ENCODE results near the gene AGAP1. TPM values are rescaled to one million over a fixed set of nuclear protein-coding genes. Genes with fewer than 3 reads are reported as not detected.
"Not testable (repeated sequence)": the region's sequence is repeated elsewhere in the genome, so short reads cannot be mapped to it uniquely, and the experiment has no call there.

The AGAP1 gene
- total and polyA plus RNA-seq, 4 donors = 36.1 to 79.4 (median 52.6) TPM

- H3K27ac ChIP-seq (ENCODE audit: low read depth, low read length) = no peak overlapping the region
Measured at GRCh38 chr2:236085211-236085610, 591.4 kb downstream of the AGAP1 start.

DNA sequence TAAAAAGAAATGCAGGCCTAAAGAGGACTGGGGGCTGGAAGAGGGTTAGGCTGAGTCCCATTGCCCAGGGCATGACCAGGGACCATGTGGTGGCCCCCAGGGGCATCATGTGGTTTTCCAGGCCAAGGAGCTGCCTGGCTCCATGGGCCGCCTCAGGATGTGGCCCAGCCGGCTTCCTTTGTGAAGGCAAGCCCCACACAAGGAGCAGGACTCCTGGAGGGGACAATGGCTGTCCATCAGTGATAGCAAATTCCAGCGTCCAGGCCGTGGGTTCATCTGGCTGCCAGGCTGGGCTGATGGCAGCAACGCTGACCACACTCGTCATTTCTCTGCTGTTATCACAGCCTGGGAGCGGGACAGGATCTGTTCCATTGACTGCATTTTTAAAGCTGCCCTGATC lies 591.8 kb downstream of the AGAP1 start:
- H3K27ac ChIP-seq (ENCODE audit: low read depth, low read length) = no peak overlapping the region
- H3K4me3 ChIP-seq (ENCODE audit: low read depth, low read length) = no peak overlapping the region
- no peak for DNase-seq (ENCODE audit: low read depth in 4 of 6, low spot score in 6 of 6)
- 59% methylated on average over 7 of the region's 7 CpGs for WGBS (ENCODE audit: insufficient coverage)
- H3K27me3 ChIP-seq (ENCODE audit: control insufficient read depth, insufficient read depth, low read length) = no peaks in the 10 kb centered on the region
- peaks cover 5% of the 10 kb centered on the region for H3K36me3 ChIP-seq (ENCODE audit: control insufficient read depth, insufficient read depth, low read length)
- H3K9me3 ChIP-seq (ENCODE audit: control insufficient read depth, insufficient read depth, low read length) = no peaks in the 10 kb centered on the region
- H3K4me1 ChIP-seq (ENCODE audit: control insufficient read depth, insufficient read depth, low read length) = peaks cover 28% of the 10 kb centered on the region

More at GRCh38 chr2:236085211-236085610, 591.4 kb downstream of the AGAP1 start:
- no peak for DNase-seq (ENCODE audit: low read depth in 4 of 6, low spot score in 6 of 6)
- Histone ChIP-seq H3K4me3 (ENCODE audit: low read depth, low read length) (no peak overlapping the region), H3K27me3 (ENCODE audit: control insufficient read depth, insufficient read depth, low read length) (no peaks in the 10 kb centered on the region), H3K9me3 (ENCODE audit: control insufficient read depth, insufficient read depth, low read length) (no peaks in the 10 kb centered on the region), H3K36me3 (ENCODE audit: control insufficient read depth, insufficient read depth, low read length) (peaks cover 5% of the 10 kb centered on the region), H3K4me1 (ENCODE audit: control insufficient read depth, insufficient read depth, low read length) (peaks cover 28% of the 10 kb centered on the region)
- WGBS (ENCODE audit: insufficient coverage) = no CpG with 5 or more reads among the region's 2 CpGs

GRCh38 chr2:236086403-236086970 lies 592.6 kb downstream of the AGAP1 start:
- peaks cover 28% of the 10 kb centered on the region for H3K4me1 ChIP-seq (ENCODE audit: control insufficient read depth, insufficient read depth, low read length)

GRCh38 chr2:236086971-236087465 lies 593.2 kb downstream of the AGAP1 start:
- no peaks in the 10 kb centered on the region for H3K9me3 ChIP-seq (ENCODE audit: control insufficient read depth, insufficient read depth, low read length)
- no peak overlapping the region for H3K4me3 ChIP-seq (ENCODE audit: low read depth, low read length)
- H3K27ac ChIP-seq (ENCODE audit: low read depth, low read length) = no peak overlapping the region
- WGBS (ENCODE audit: insufficient coverage) = 17% methylated on average over 2 of the region's 8 CpGs
- peaks cover 28% of the 10 kb centered on the region for H3K4me1 ChIP-seq (ENCODE audit: control insufficient read depth, insufficient read depth, low read length)
- peaks cover 5% of the 10 kb centered on the region for H3K36me3 ChIP-seq (ENCODE audit: control insufficient read depth, insufficient read depth, low read length)
- H3K27me3 ChIP-seq (ENCODE audit: control insufficient read depth, insufficient read depth, low read length) = no peaks in the 10 kb centered on the region
- peak in 2 of 6 donors; percentile 34 to 63 for DNase-seq (ENCODE audit: low read depth in 4 of 6, low spot score in 6 of 6)

More at GRCh38 chr2:236086403-236086970, 592.6 kb downstream of the AGAP1 start:
- Histone ChIP-seq H3K9me3 (ENCODE audit: control insufficient read depth, insufficient read depth, low read length) (no peaks in the 10 kb centered on the region), H3K27ac (ENCODE audit: low read depth, low read length) (no peak overlapping the region), H3K36me3 (ENCODE audit: control insufficient read depth, insufficient read depth, low read length) (peaks cover 5% of the 10 kb centered on the region), H3K4me3 (ENCODE audit: low read depth, low read length) (no peak overlapping the region), H3K27me3 (ENCODE audit: control insufficient read depth, insufficient read depth, low read length) (no peaks in the 10 kb centered on the region)
- WGBS (ENCODE audit: insufficient coverage) = 80% methylated on average over 1 of the region's 6 CpGs
- DNase-seq (ENCODE audit: low read depth in 4 of 6, low spot score in 6 of 6) = no peak

- Histone ChIP-seq H3K27me3 (ENCODE audit: control insufficient read depth, insufficient read depth, low read length) (no peaks in the 10 kb centered on the region), H3K4me1 (ENCODE audit: control insufficient read depth, insufficient read depth, low read length) (peaks cover 28% of the 10 kb centered on the region), H3K27ac (ENCODE audit: low read depth, low read length) (no peak overlapping the region), H3K36me3 (ENCODE audit: control insufficient read depth, insufficient read depth, low read length) (peaks cover 5% of the 10 kb centered on the region), H3K4me3 (ENCODE audit: low read depth, low read length) (no peak overlapping the region), H3K9me3 (ENCODE audit: control insufficient read depth, insufficient read depth, low read length) (no peaks in the 10 kb centered on the region)
- no peak for DNase-seq (ENCODE audit: low read depth in 4 of 6, low spot score in 6 of 6)
- WGBS (ENCODE audit: insufficient coverage) = 80% methylated on average over 1 of the region's 8 CpGs
Measured at GRCh38 chr2:236088368-236089057, 594.7 kb downstream of the AGAP1 start.

DNA sequence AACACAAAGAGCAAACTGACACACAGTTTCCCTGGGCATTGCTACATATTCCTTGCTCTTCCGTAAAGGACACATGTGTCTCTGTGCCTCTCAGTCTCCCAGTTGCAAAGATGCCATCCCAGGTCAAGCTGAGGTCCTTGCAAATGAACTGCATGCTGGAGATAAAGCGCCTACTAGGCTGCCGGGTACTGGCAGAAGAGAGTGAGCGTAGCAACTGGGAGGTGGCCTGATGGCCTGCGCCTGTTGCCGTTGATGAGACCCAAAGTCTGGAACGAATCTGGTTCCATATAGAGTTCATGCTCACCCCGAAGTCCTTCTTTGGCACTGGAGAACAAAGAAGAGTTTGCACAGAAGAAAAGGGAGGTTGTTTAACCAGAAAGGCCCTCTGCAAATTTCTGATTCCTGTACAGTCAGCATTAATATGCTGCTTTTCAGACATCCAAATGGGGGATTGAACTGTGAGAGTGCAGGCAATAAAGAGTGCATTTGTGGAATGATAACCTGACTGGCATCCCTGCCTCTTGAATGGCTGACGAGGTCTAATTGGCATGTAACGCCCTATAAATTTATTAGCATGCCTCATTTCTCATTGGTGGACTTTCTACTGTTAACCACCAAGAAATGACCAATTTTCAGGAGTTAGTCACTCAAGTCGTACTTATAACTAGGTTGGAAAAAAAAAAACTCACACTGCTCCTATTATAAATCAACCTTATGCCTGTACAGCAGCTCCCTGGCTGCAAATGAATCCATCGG lies 595.6 kb downstream of the AGAP1 start:
- WGBS (ENCODE audit: insufficient coverage) = 75% methylated on average over 8 of the region's 12 CpGs
- peaks cover 23% of the 10 kb centered on the region for H3K4me1 ChIP-seq (ENCODE audit: control insufficient read depth, insufficient read depth, low read length)
- no peak overlapping the region for H3K27ac ChIP-seq (ENCODE audit: low read depth, low read length)
- H3K9me3 ChIP-seq (ENCODE audit: control insufficient read depth, insufficient read depth, low read length) = no peaks in the 10 kb centered on the region
- H3K27me3 ChIP-seq (ENCODE audit: control insufficient read depth, insufficient read depth, low read length) = no peaks in the 10 kb centered on the region
- peaks cover 5% of the 10 kb centered on the region for H3K36me3 ChIP-seq (ENCODE audit: control insufficient read depth, insufficient read depth, low read length)
- no peak for DNase-seq (ENCODE audit: low read depth in 4 of 6, low spot score in 6 of 6)
- no peak overlapping the region for H3K4me3 ChIP-seq (ENCODE audit: low read depth, low read length)

DNA sequence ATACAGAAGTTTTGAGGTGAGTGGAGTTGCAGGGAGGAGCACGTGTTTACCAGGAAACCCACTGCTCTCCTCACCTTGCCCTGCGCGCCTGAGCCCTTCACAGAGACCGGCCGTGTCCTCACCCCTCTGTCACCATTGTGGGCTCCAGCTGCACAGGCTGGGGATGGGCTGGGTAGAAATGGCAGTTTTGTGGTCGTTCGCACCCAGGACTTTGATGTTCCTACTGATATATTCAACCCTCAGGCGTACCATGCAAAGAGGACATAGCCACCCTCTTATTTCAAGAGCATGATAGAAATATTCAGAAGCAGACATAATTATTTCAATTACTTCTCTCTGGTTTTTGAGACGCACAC lies 596.2 kb downstream of the AGAP1 start:
- Histone ChIP-seq H3K27me3 (ENCODE audit: control insufficient read depth, insufficient read depth, low read length) (no peaks in the 10 kb centered on the region), H3K4me1 (ENCODE audit: control insufficient read depth, insufficient read depth, low read length) (peaks cover 23% of the 10 kb centered on the region), H3K4me3 (ENCODE audit: low read depth, low read length) (no peak overlapping the region), H3K36me3 (ENCODE audit: control insufficient read depth, insufficient read depth, low read length) (peaks cover 5% of the 10 kb centered on the region), H3K9me3 (ENCODE audit: control insufficient read depth, insufficient read depth, low read length) (no peaks in the 10 kb centered on the region), H3K27ac (ENCODE audit: low read depth, low read length) (no peak overlapping the region)
- WGBS (ENCODE audit: insufficient coverage) = 84% methylated on average over 6 of the region's 9 CpGs
- DNase-seq (ENCODE audit: low read depth in 4 of 6, low spot score in 6 of 6) = no peak

DNA sequence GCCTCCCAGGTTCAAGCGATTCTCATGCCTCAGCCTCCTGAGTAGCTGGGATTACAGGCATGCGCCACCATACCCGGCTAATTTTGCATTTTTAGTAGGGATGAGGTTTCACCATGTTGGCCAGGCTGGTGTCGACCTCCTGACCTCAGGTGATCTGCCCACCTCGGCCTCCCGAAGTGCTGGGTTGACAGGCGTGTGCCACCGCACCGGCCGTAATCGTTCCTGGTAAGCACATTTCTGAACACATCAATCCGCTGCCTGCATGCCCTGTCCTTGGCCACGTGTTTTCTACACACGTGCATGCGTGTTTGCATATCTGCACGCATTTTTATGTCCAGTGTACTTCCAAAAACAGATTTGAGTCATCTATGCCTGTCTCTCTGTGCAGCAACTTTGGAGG lies 597.0 kb downstream of the AGAP1 start:
- H3K9me3 ChIP-seq (ENCODE audit: control insufficient read depth, insufficient read depth, low read length); H3K27ac ChIP-seq (ENCODE audit: low read depth, low read length): not testable (repeated sequence)
- WGBS (ENCODE audit: insufficient coverage) = 92% methylated on average over 16 of the region's 16 CpGs

DNA sequence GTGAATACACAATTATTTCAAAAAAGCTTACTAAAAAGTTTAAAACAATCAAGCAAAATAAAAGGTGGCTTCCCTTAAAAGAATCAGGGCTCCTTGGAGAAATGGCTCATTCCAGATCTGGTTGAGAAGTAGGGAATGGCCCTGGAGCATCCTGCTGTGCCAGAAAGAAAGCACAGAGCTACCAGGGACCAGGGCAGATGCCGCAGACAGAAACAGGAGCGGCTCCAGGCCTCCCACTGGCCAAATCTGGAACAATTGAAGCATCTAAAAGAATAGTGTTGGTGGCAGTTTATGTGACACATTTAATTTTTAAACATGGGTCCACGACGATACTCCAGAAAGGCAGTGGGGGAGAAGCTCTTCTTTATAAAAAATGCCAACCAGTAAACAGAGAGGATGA lies 598.9 kb downstream of the AGAP1 start:
- no peaks in the 10 kb centered on the region for H3K9me3 ChIP-seq (ENCODE audit: control insufficient read depth, insufficient read depth, low read length)
- H3K27ac ChIP-seq (ENCODE audit: low read depth, low read length) = no peak overlapping the region
- DNase-seq (ENCODE audit: low read depth in 4 of 6, low spot score in 6 of 6) = no peak
- H3K4me1 ChIP-seq (ENCODE audit: control insufficient read depth, insufficient read depth, low read length) = peaks cover 10% of the 10 kb centered on the region
- no peaks in the 10 kb centered on the region for H3K27me3 ChIP-seq (ENCODE audit: control insufficient read depth, insufficient read depth, low read length)
- WGBS (ENCODE audit: insufficient coverage) = no CpG with 5 or more reads among the region's 4 CpGs
- H3K36me3 ChIP-seq (ENCODE audit: control insufficient read depth, insufficient read depth, low read length) = peaks cover 2% of the 10 kb centered on the region
- H3K4me3 ChIP-seq (ENCODE audit: low read depth, low read length) = no peak overlapping the region

More for the DNA sequence above, 597.0 kb downstream of the AGAP1 start:
- H3K27me3 ChIP-seq (ENCODE audit: control insufficient read depth, insufficient read depth, low read length); DNase-seq (ENCODE audit: low read depth in 4 of 6, low spot score in 6 of 6); H3K4me3 ChIP-seq (ENCODE audit: low read depth, low read length); H3K36me3 ChIP-seq (ENCODE audit: control insufficient read depth, insufficient read depth, low read length): not testable (repeated sequence)
- H3K4me1 ChIP-seq (ENCODE audit: control insufficient read depth, insufficient read depth, low read length) = peaks cover 15% of the 10 kb centered on the region

Measured in spinal cord (tissue), 10 donors.